Pulmonary artery endothelial cell (primary cell): ENCODE results near the gene PDE11A. TPM values are rescaled to one million over a fixed set of nuclear protein-coding genes. Genes with fewer than 3 reads are reported as not detected.

Experiments used
- DNase-seq: peaks from one replicate; pipeline ENCODE4 v3.0.0-alpha.2; 2011; ENCODE audit warnings: low read depth, low spot score
- total RNA-seq: library from RNA; depleted of rRNA; stranded (reverse); fragments of >200 nt; gene quantifications from 2 replicates; pipeline ENCODE4 v1.2.3, GENCODE V29; 2014

The PDE11A gene
- total RNA-seq, 1 donor from 2014 or later, result under 0.01 TPM

GRCh38 chr2:177727577-177728398 lies 344.8 kb downstream of the PDE11A start:
- DNase-seq, result no peak

DNA sequence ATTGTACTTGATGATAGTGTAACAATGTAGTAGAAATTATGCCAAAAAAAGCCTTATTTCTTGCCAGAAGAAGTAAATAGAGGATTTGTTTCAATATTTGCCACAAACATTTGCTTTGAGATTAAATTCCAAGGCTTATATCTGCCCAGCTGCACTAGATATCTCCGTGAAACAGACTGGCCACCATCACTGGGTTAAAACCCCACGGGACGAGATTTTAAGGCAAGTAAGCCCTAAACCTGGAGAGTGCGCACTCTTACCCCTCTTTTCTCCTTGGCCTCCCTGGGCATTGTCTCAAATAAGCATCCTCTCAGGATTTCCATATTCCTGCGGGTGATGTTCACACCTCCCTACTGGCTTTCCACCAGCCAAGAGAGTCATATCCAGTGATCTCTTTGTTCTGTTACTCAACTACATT lies 345.6 kb downstream of the PDE11A start:
- no peak for DNase-seq

DNA sequence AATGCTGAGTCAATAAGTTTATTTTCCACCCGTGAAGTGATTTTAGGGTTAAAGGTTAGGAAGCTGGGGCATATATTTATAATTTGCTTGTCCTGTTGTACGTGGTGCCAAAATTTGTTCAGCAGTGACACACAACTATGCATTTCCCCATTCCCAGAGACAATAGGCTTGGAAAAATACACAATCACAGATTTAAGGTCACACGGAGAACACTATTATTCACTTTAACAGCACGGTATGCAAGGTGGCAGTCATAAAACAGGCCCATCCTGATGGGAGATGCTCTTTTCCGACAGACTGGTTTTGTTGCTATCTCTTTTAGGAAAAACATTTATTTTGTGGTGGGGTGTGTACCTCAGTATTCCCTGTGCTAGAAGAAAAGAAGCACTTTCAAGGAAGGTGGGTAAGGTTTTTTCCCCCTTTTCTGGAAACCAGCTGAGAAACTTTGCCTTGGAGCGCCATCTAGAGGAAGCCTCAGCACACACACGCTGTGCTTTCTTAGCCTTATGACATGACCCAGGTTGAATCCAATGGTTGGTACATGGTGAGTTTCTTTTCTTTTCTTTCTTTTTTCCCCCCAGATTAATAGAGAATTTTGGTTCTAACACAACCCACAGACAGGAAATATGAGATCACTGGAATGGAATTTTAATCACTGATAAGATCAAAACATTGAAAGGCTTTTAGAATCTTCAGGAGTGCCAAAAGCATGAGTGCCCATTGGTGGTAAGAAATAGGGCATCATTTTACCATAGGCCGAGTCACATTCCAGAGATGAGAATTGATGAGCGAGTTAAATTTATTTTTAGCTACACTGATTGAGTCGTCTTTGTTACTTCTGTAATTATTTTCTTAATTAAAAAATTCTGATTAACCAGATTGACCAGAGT lies 347.9 kb downstream of the PDE11A start:
- DNase-seq, result peak; percentile 19

GRCh38 chr2:177723235-177723634 lies 349.3 kb downstream of the PDE11A start:
- DNase-seq, result no peak

- DNase-seq, result no peak
These were observed 350.6 kb downstream of the PDE11A start for GRCh38 chr2:177721818-177722567.

DNA sequence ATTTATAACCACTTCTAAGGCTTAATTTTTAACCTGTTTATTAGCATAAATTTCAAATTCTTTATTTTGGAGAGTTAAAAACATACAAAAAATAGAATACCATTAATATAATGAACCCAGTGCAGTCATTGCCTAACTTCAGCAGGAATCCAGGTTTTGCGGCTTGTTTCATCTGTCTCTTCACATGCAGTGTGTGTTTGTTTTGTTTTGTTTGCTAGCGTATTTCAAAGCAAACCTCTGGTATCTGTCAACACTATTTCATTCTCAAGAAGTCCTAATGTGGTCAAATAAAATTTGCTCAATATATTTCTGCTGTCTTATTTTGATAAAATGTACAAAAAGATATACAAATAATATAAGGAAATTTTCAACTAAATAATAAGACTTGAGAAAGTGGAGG lies 351.5 kb downstream of the PDE11A start:
- no peak for DNase-seq

- no peak for DNase-seq
These were observed 354.6 kb downstream of the PDE11A start for GRCh38 chr2:177717831-177718618.

- DNase-seq, result no peak
These were observed 356.1 kb downstream of the PDE11A start for GRCh38 chr2:177716484-177716883.

- no peak for DNase-seq
These were observed 356.8 kb downstream of the PDE11A start for GRCh38 chr2:177715771-177716170.

GRCh38 chr2:177714704-177715103 lies 357.9 kb downstream of the PDE11A start:
- no peak for DNase-seq

GRCh38 chr2:177712462-177712861 lies 360.1 kb downstream of the PDE11A start:
- no peak for DNase-seq

DNA sequence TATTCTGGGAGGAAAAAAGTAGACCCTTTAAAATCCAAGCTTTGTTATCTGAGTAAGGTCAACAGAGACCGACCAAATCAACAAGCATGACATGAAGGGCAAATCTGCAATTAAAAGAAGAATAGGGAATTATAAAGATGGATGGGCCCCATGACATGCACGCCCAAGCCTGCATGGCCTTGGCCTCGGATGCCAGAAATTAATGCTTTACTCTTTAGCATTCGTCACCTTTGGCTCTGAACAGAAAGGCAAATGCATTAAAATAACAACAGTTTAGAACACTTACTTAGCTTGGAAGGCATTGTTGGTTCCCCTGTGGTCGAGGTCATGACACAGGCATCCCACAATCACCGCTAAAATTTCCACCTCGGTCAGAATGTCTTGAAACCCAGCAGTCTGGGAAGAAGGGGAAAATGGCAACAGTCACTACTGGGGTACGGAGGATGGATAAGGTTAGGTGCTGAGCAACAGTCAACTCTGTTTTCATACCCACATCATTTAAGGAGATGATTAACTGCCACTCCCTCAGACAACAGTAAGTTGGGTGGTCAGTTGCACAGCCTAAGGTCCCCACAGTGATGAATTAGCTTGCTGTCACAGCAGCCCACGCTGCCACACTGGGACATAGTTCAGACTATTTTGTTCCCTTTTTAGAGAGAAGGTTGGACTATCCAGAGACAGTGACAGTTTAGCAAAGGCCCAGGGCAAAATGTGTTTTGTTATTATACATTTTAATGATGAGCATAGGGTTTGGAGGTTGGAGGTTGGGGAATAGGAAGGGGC lies 360.9 kb downstream of the PDE11A start:
- no peak for DNase-seq

GRCh38 chr2:177710889-177711288 lies 361.7 kb downstream of the PDE11A start:
- DNase-seq, result no peak

DNA sequence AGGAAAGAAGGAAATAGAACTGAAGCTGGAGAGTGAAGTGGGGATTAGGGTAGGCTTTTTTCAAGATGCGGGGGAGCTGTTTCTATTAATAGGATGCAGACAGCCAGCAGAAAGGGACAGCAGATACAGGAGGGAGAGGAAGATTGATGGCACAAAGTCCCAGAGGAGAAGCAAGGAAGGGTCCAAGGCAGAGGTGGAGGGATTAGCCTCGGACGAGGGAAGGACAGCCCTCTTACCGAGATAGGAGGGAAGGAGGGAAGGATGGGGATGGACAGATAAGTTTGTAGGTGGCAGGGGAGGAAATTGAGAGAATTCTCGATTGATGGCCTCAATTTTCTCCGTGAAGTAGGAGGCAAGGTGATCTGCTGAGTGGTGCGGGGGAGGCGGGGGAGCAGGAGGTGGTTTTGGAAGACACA lies 362.6 kb downstream of the PDE11A start:
- DNase-seq, result no peak

DNA sequence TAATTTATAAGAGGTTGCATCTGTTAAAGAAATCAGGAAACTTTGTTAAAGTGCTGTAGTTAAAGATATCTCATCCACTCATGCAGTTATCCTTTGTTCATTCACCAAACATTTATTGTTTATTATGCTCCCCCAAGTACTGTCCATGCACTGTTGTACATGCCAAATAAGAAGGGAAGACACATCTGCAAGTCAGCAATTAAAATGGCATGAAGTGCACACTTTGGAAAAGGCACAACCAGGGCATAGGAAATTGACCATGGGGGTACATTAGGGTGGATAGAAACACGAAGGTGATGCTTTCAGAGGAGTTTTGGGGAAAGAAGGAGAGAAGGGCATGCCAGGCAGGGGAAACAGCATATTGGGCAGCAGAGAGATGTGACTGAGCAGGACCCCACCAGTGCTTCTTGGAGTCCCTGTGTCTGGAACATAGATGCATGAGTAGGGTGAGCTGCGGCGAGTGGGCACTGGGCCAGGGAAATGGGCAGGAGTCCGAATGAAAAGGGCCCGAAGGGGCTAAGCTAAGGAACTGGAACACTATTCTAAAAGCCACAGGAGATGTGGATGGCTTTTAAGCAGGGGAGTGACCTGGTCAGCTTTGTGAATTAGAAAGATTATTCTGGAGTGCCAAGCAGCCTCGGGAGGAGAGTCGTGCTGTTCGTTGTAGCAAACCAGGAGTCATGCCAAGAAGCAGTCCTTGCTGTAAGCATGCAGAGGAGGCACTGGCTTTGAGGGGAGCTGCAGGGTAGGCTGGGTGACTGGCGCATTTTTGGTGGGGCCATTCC lies 363.7 kb downstream of the PDE11A start:
- DNase-seq, result no peak

DNA sequence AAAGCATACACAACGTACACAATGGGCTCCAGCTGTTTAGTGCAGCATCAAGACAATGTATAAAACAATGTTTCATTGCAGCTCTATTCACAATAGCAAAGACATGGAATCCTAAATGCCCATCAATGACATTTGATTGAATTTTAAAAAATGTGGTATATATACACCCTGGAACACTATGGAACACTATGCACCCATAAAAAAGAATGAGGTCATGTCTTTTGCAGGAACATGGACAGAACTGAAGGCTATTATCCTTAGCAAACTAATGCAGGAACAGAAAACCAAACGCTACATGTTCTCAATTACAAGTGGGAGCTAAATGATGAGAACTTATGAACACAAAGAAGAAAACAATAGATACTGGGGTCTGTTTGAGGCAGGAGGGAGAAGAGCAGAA lies 364.5 kb downstream of the PDE11A start:
- DNase-seq, result no peak

GRCh38 chr2:177705511-177706173 lies 366.9 kb downstream of the PDE11A start:
- no peak for DNase-seq

DNA sequence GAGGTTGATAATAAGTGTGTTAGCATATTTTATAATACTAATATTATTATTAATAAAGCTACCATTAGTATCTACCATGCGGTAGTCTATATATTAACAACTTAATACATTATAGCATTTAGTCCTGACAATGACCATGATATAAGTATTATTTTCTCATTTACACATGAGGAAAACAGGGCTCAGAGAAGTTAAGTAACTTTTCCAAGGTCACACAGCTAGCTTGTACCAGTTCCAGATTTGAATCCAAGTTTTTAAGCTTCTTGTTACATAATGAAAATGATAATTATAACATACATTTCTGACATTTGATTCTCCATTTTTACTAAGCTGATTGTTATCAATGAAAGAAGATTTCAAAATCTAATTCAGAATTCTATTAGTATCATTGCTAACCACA lies 369.4 kb downstream of the PDE11A start:
- DNase-seq, result no peak

- no peak for DNase-seq
These were observed 374.3 kb downstream of the PDE11A start for GRCh38 chr2:177698281-177698680.
